CD14-positive monocyte (primary cell): ENCODE results near the gene WFDC1. TPM values are rescaled to one million over a fixed set of nuclear protein-coding genes. Genes with fewer than 3 reads are reported as not detected.

Experiments used
- DNase-seq, 3 donors: peaks; one replicate each; pipeline ENCODE4 v3.0.0-alpha.2; 2011 to 2022
- H2AFZ ChIP-seq: 2 replicates; pipeline ENCODE4 v1.6.0; 2012; ENCODE audit warnings: mild to moderate bottlenecking, low read depth, low read length, inconsistent platforms; ENCODE audit not compliant: insufficient read depth, poor library complexity, severe bottlenecking
- H3K27ac ChIP-seq, 2 donors: 1 replicate in 1 of 2; 2 replicates in 1 of 2; pipeline ENCODE4 v1.5.1; 2012 to 2013; ENCODE audit warnings: low read length in 2 of 2, control low read depth in 1 of 2, inconsistent platforms in 1 of 2, low read depth in 1 of 2, mild to moderate bottlenecking in 1 of 2
- H3K27me3 ChIP-seq, 2 donors: one replicate each; pipeline versions ENCODE4 v1.6.0 to v1.6.1; 2011 to 2013; ENCODE audit warnings: low read length in 2 of 2; ENCODE audit not compliant: control insufficient read depth in 2 of 2, insufficient read depth in 2 of 2
- H3K36me3 ChIP-seq, 2 donors: replicated peaks in 1 of 2; 1 replicate in 1 of 2; 2 replicates in 1 of 2; pipeline versions ENCODE4 v1.5.1 to v1.6.1; 2012 to 2013; ENCODE audit warnings: low read length in 2 of 2, control low read depth in 1 of 2, inconsistent platforms in 1 of 2, mild to moderate bottlenecking in 1 of 2; ENCODE audit not compliant: insufficient read depth in 2 of 2, control insufficient read depth in 1 of 2
- H3K4me1 ChIP-seq, 2 donors: 1 replicate in 1 of 2; 2 replicates in 1 of 2; pipeline versions ENCODE4 v1.5.1 to v1.6.1; 2012 to 2013; ENCODE audit warnings: low read length in 2 of 2, control low read depth in 1 of 2, inconsistent platforms in 1 of 2, mild to moderate bottlenecking in 1 of 2, moderate library complexity in 1 of 2; ENCODE audit not compliant: insufficient read depth in 2 of 2, control insufficient read depth in 1 of 2
- H3K4me2 ChIP-seq: replicated peaks from 2 replicates; pipeline ENCODE3; 2012; ENCODE audit warnings: low read length, moderate library complexity, mild to moderate bottlenecking; ENCODE audit not compliant: poor library complexity, severe bottlenecking; ENCODE audit errors: extremely low read depth
- H3K4me3 ChIP-seq, 3 experiments: fragments of 200-600 bp in 1 of 3; sonication (generic) in 1 of 3; replicated peaks in 1 of 3; 1 replicate in 2 of 3; 2 replicates in 1 of 3; pipeline ENCODE4 v1.5.1; 2011 to 2013; ENCODE audit warnings: low read length in 3 of 3, mild to moderate bottlenecking in 3 of 3, control low read depth in 2 of 3, low read depth in 2 of 3, inconsistent platforms in 1 of 3, moderate library complexity in 1 of 3
- H3K79me2 ChIP-seq: 2 replicates; pipeline ENCODE4 v1.6.0; 2012; ENCODE audit warnings: mild to moderate bottlenecking, control low read depth, inconsistent platforms, low read length, moderate library complexity; ENCODE audit not compliant: insufficient read depth
- H3K9ac ChIP-seq: 2 replicates; pipeline ENCODE4 v1.6.0; 2017; ENCODE audit warnings: low read length, mild to moderate bottlenecking; ENCODE audit not compliant: insufficient read depth, poor library complexity, severe bottlenecking
- H3K9me3 ChIP-seq, 2 donors: replicated peaks in 1 of 2; 1 replicate in 1 of 2; 2 replicates in 1 of 2; pipeline versions ENCODE4 v1.5.1 to v1.6.1; 2012 to 2013; ENCODE audit warnings: low read length in 2 of 2, control low read depth in 1 of 2; ENCODE audit not compliant: control insufficient read depth in 1 of 2, insufficient read depth in 1 of 2
- H4K20me1 ChIP-seq: 2 replicates; pipeline ENCODE4 v1.6.0; 2012; ENCODE audit warnings: mild to moderate bottlenecking, low read length, control low read depth, moderate library complexity; ENCODE audit not compliant: insufficient read depth
- H3K27ac Mint-ChIP-seq, 7 donors: one replicate each; pipeline ENCODE4 v1.8.0; 2020; ENCODE audit warnings: mild to moderate bottlenecking in 7 of 7, mixed read lengths in 7 of 7, moderate library complexity in 6 of 7, inconsistent platforms in 2 of 7
- H3K27me3 Mint-ChIP-seq, 3 donors: one replicate each; pipeline ENCODE4 v1.8.0; 2021 to 2022; ENCODE audit warnings: low read depth in 3 of 3, mild to moderate bottlenecking in 3 of 3, mixed read lengths in 3 of 3, moderate library complexity in 3 of 3, inconsistent platforms in 1 of 3
- H3K36me3 Mint-ChIP-seq, 2 donors: one replicate each; pipeline ENCODE4 v1.8.0; 2020; ENCODE audit warnings: mixed read lengths in 2 of 2, inconsistent platforms in 1 of 2, mild to moderate bottlenecking in 1 of 2
- H3K4me1 Mint-ChIP-seq: one replicate; pipeline ENCODE4 v1.8.0; 2020; ENCODE audit warnings: mild to moderate bottlenecking, mixed read lengths
- H3K4me3 Mint-ChIP-seq, 2 donors: one replicate each; pipeline ENCODE4 v1.8.0; 2020; ENCODE audit warnings: mild to moderate bottlenecking in 2 of 2, mixed read lengths in 2 of 2, moderate library complexity in 1 of 2
- H3K9me3 Mint-ChIP-seq, 7 donors: one replicate each; pipeline ENCODE4 v1.8.0; 2020 to 2022; ENCODE audit warnings: mixed read lengths in 7 of 7, mild to moderate bottlenecking in 6 of 7, moderate library complexity in 6 of 7, inconsistent platforms in 2 of 7
- CTCF ChIP-seq: fragments of 200-600 bp; IDR thresholded peaks from one replicate; pipeline ENCODE4 v1.8.0; 2022; ENCODE audit warnings: antibody characterized with exemption, mild to moderate bottlenecking
- whole genome bisulfite sequencing: methylation state at CpG from one replicate; pipeline ENCODE4 v1.1.5; 2013; ENCODE audit warnings: missing lambda C conversion rate; ENCODE audit not compliant: insufficient coverage; 5-methylcytosine and 5-hydroxymethylcytosine counted together
- intact Hi-C, 2 donors: fragments of 100-400 bp; cut with micrococcal nuclease; formaldehyde crosslinking; loops; one replicate each; pipeline versions ENCODE4 v1.15.0 to v1.15.1; 2023
- polyA plus RNA-seq, 3 donors: library from polyadenylated mRNA; depleted of rRNA in 1 of 3; unstranded in 2 of 3; stranded (reverse) in 1 of 3; fragments of 300-500 nt in 2 of 3; fragments of >200 nt in 1 of 3; fragmentation: Illumina TruSeq in 2 of 3; gene quantifications; 1 replicate in 2 of 3; 2 replicates in 1 of 3; pipeline ENCODE4 v1.2.3, GENCODE V29; 2012 to 2021

Gene WFDC1
- polyA plus RNA-seq, 3 donors: not detected

- Mint-ChIP-seq H3K36me3 (no peaks in the 10 kb centered on the region), H3K4me1 (peaks cover 19% of the 10 kb centered on the region), H3K27ac (no peak overlapping the region), H3K4me3 (peak overlapping the region in 1 of 2 donors; percentile 40), H3K27me3 (peaks cover 32 to 42% (median 38%) of the 10 kb centered on the region in 3 donors), H3K9me3 (peaks cover 0 to 2% (median 0%) of the 10 kb centered on the region in 7 donors)
- Histone ChIP-seq H3K4me2 (no peak overlapping the region), H2AFZ (no peak overlapping the region), H3K27me3 (peaks cover 0 to 4% of the 10 kb centered on the region in 2 donors), H3K36me3 (no peaks in the 10 kb centered on the region), H3K27ac (no peak overlapping the region), H3K4me1 (peaks cover 25 to 28% of the 10 kb centered on the region in 2 donors), H3K79me2 (no peaks in the 10 kb centered on the region), H3K4me3 (no peak overlapping the region), H3K9ac (no peak overlapping the region), H4K20me1 (no peaks in the 10 kb centered on the region), H3K9me3 (no peaks in the 10 kb centered on the region)
- DNase-seq: no peak
- no peak for TF ChIP-seq CTCF
- intact Hi-C loops: no loop called here
- 96% methylated on average over 4 of the region's 4 CpGs for WGBS
Measured at GRCh38 chr16:84360748-84361147, 66.1 kb downstream of the WFDC1 start.

GRCh38 chr16:84361546-84361945, 66.9 kb downstream of the WFDC1 start:
- H3K9me3 ChIP-seq: no peaks in the 10 kb centered on the region
- no peaks in the 10 kb centered on the region for H4K20me1 ChIP-seq
- H3K36me3 ChIP-seq: no peaks in the 10 kb centered on the region
- H2AFZ ChIP-seq: no peak overlapping the region
- TF ChIP-seq CTCF: no peak
- Mint-ChIP-seq H3K4me1 (peaks cover 18% of the 10 kb centered on the region), H3K36me3 (no peaks in the 10 kb centered on the region), H3K9me3 (peaks cover 0 to 2% (median 0%) of the 10 kb centered on the region in 7 donors), H3K27ac (no peak overlapping the region), H3K4me3 (no peak overlapping the region), H3K27me3 (peaks cover 33 to 46% (median 40%) of the 10 kb centered on the region in 3 donors)
- intact Hi-C loops: no loop called here
- H3K79me2 ChIP-seq: no peaks in the 10 kb centered on the region
- H3K4me3 ChIP-seq: no peak overlapping the region
- H3K9ac ChIP-seq: no peak overlapping the region
- H3K4me1 ChIP-seq: peaks cover 21 to 22% of the 10 kb centered on the region in 2 donors
- no peak overlapping the region for H3K4me2 ChIP-seq
- H3K27me3 ChIP-seq: peaks cover 0 to 4% of the 10 kb centered on the region in 2 donors
- no peak for DNase-seq
- WGBS: no CpG with 5 or more reads among the region's 5 CpGs
- no peak overlapping the region for H3K27ac ChIP-seq
